DOHH2 (cell line): Measurements from ENCODE around the gene AGBL1.

Experiments
- H3F3A ChIP-seq: fragments of 200-600 bp; sonication (generic), shearing (Covaris generic); 2 replicates; pipeline ENCODE4 v1.6.0; 2016; ENCODE audit warnings: antibody characterized with exemption, mild to moderate bottlenecking; ENCODE audit not compliant: control insufficient read depth, insufficient read depth
- H3K27ac ChIP-seq: fragments of 200-600 bp; sonication (generic); 2 replicates; pipeline ENCODE4 v1.5.1; 2014; ENCODE audit warnings: low read depth, mild to moderate bottlenecking, low read length, moderate library complexity
- H3K27me3 ChIP-seq: fragments of 200-600 bp; sonication (generic); 2 replicates; pipeline ENCODE4 v1.6.1; 2014; ENCODE audit warnings: mild to moderate bottlenecking, low read length, mixed read lengths; ENCODE audit not compliant: control insufficient read depth
- H3K36me3 ChIP-seq: fragments of 200-600 bp; sonication (generic); 2 replicates; pipeline ENCODE4 v1.6.1; 2014; ENCODE audit warnings: mild to moderate bottlenecking, low read length, moderate library complexity, mixed read lengths; ENCODE audit not compliant: control insufficient read depth
- H3K4me1 ChIP-seq: fragments of 200-600 bp; sonication (generic); 2 replicates; pipeline ENCODE4 v1.6.1; 2014; ENCODE audit warnings: mild to moderate bottlenecking, low read length, mixed read lengths; ENCODE audit not compliant: control insufficient read depth
- H3K4me2 ChIP-seq: fragments of 200-600 bp; sonication (generic); 2 replicates; pipeline ENCODE4 v1.6.0; 2014; ENCODE audit warnings: mild to moderate bottlenecking, low read length, moderate library complexity
- H3K4me3 ChIP-seq: fragments of 200-600 bp; sonication (generic); 2 replicates; pipeline ENCODE4 v1.5.1; 2014; ENCODE audit warnings: mild to moderate bottlenecking, low read length, mixed read lengths
- H3K79me2 ChIP-seq: fragments of 200-600 bp; sonication (generic); 2 replicates; pipeline ENCODE4 v1.6.1; 2014; ENCODE audit warnings: mild to moderate bottlenecking, low read length, mixed read lengths; ENCODE audit not compliant: control insufficient read depth
- H3K9me2 ChIP-seq: fragments of 200-600 bp; sonication (generic); replicated peaks from 2 replicates; pipeline ENCODE4 v1.6.1; 2014; ENCODE audit warnings: mild to moderate bottlenecking, low read length, mixed read lengths; ENCODE audit not compliant: control insufficient read depth
- H3K9me3 ChIP-seq: fragments of 200-600 bp; sonication (generic); 2 replicates; pipeline ENCODE4 v1.6.1; 2014; ENCODE audit warnings: antibody characterized with exemption, low read length, mixed read lengths; ENCODE audit not compliant: control insufficient read depth, insufficient read depth
- H4K20me1 ChIP-seq: fragments of 200-600 bp; sonication (generic); 2 replicates; pipeline ENCODE4 v1.6.0; 2014; ENCODE audit warnings: low read depth, mild to moderate bottlenecking, antibody characterized with exemption, low read length, moderate library complexity; ENCODE audit not compliant: control insufficient read depth, insufficient read depth
- CTCF ChIP-seq: fragments of 200-600 bp; sonication (generic); IDR thresholded peaks from one replicate; pipeline ENCODE4 v1.5.1; 2014; ENCODE audit warnings: antibody characterized with exemption, mild to moderate bottlenecking, low read depth, low read length; ENCODE audit not compliant: poor library complexity, severe bottlenecking
- EZH2phosphoT487 ChIP-seq: fragments of 200-600 bp; sonication (generic); IDR thresholded peaks from 2 replicates; pipeline ENCODE4 v1.6.1; 2017; ENCODE audit warnings: borderline replicate concordance, mild to moderate bottlenecking, antibody characterized with exemption, low read length, moderate library complexity, mixed read lengths

Gene AGBL1

DNA sequence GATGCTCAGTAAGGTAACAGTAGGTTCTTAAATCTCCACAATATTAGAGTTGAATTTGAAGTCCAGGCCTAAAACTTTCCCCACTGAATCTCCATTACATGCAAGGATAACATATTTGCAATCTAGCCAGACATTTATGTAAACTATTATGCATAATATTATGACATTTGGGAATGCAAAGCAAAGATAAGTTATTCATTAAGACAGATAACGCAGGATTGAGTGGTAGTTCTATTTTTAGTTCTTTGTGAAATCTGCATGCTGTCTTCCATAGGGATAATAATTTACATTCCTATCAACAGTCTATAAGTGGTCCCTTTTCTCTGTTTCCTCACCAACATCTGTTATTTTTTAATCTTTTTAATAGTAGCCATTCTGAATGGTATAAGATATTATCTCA lies 333.5 kb downstream of the AGBL1 start:
- H3K9me2 ChIP-seq, result no peaks in the 10 kb centered on the region
- H3K27ac ChIP-seq, result no peak overlapping the region
- no peak overlapping the region for H3K4me3 ChIP-seq
- TF ChIP-seq EZH2phosphoT487, result no peak
- TF ChIP-seq CTCF, result no peak
- no peaks in the 10 kb centered on the region for H3K36me3 ChIP-seq
- no peaks in the 10 kb centered on the region for H3K79me2 ChIP-seq
- H3K27me3 ChIP-seq, result no peaks in the 10 kb centered on the region
- no peaks in the 10 kb centered on the region for H3K4me1 ChIP-seq
- no peaks in the 10 kb centered on the region for H3F3A ChIP-seq
- no peaks in the 10 kb centered on the region; the same call in 1 of the 2 replicates for H3K9me3 ChIP-seq
- H3K4me2 ChIP-seq, result no peak overlapping the region
- no peaks in the 10 kb centered on the region for H4K20me1 ChIP-seq

GRCh38 chr15:86425746-86426145 lies 346.1 kb downstream of the AGBL1 start:
- Histone ChIP-seq H3K4me3 (no peak overlapping the region), H3K4me1 (no peaks in the 10 kb centered on the region), H3K27ac (no peak overlapping the region), H3K9me2 (no peaks in the 10 kb centered on the region), H4K20me1 (no peaks in the 10 kb centered on the region), H3K36me3 (no peaks in the 10 kb centered on the region), H3K4me2 (no peak overlapping the region), H3K79me2 (no peaks in the 10 kb centered on the region), H3K9me3 (no peaks in the 10 kb centered on the region), H3K27me3 (no peaks in the 10 kb centered on the region), H3F3A (no peaks in the 10 kb centered on the region)
- TF ChIP-seq CTCF, result no peak
- no peak for TF ChIP-seq EZH2phosphoT487

- Histone ChIP-seq H3F3A (no peaks in the 10 kb centered on the region), H3K4me2 (no peak overlapping the region), H3K27ac (no peak overlapping the region), H3K9me2 (no peaks in the 10 kb centered on the region), H3K4me1 (no peaks in the 10 kb centered on the region), H3K79me2 (no peaks in the 10 kb centered on the region), H4K20me1 (no peaks in the 10 kb centered on the region), H3K27me3 (no peaks in the 10 kb centered on the region), H3K4me3 (no peak overlapping the region), H3K9me3 (no peaks in the 10 kb centered on the region), H3K36me3 (no peaks in the 10 kb centered on the region)
- TF ChIP-seq CTCF (no peak), EZH2phosphoT487 (no peak)
These were observed 353.2 kb downstream of the AGBL1 start for GRCh38 chr15:86432861-86433260.

DNA sequence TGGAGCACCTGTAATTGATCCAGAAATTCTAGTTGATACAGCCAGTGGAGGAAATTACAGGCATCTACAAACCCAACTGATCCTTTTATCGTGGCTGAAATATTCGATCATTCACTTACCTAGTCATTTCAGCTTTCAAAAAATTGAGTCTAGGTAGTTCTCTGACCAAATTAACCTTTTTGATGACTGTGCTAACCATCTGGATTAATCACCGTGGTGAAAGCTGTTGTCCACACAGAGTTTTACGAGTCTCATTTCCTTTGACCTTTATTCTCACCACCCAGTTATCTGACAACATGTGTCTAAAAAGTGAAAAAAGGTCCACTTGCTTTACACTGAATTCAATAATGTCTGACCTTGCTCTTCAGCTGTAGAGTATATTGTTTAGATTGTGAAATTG lies 354.3 kb downstream of the AGBL1 start:
- Histone ChIP-seq H3F3A (no peaks in the 10 kb centered on the region), H3K9me2 (no peaks in the 10 kb centered on the region), H3K4me3 (no peak overlapping the region), H3K27ac (no peak overlapping the region), H3K9me3 (no peaks in the 10 kb centered on the region), H3K79me2 (no peaks in the 10 kb centered on the region), H3K4me1 (no peaks in the 10 kb centered on the region), H4K20me1 (no peaks in the 10 kb centered on the region), H3K36me3 (no peaks in the 10 kb centered on the region), H3K27me3 (no peaks in the 10 kb centered on the region), H3K4me2 (no peak overlapping the region)
- TF ChIP-seq CTCF (no peak), EZH2phosphoT487 (no peak)
